Panc1 (cell line): Measurements from ENCODE around the gene CDKAL1. TPM values are rescaled to one million over a fixed set of nuclear protein-coding genes. Genes with fewer than 3 reads are reported as not detected.

ENCODE experiments used
- ATAC-seq: fragments of 200-7000 bp; cut with Tn5 transposase; 2 replicates; pipeline ENCODE4 v1.9.1; 2020; ENCODE audit warnings: mild to moderate bottlenecking, moderate library complexity
- BruUV-seq: library from RNA; stranded (reverse); fragments of 400-500 nt; replicated peaks from 2 replicates; lab custom pipeline; 2021; lab: Mats Ljungman, UMichigan
- CTCF ChIA-PET: fragments of 300-600 bp; sonication (Branson Sonifier 250); formaldehyde crosslinking; loops from one replicate; lab custom pipeline; 2022; ENCODE audit warnings: antibody characterized with exemption; lab: Charles Lee
- POLR2A ChIA-PET: fragments of 300-600 bp; sonication (Branson Sonifier 250); formaldehyde crosslinking; loops from one replicate; lab custom pipeline; 2022; ENCODE audit warnings: antibody characterized with exemption; lab: Charles Lee
- DNase-seq: peaks from one replicate; pipeline ENCODE4 v3.0.0-alpha.2; 2010; ENCODE audit warnings: low read depth, low spot score
- H3K27ac ChIP-seq: 2 replicates; pipeline ENCODE4 v1.5.1; 2011; ENCODE audit warnings: mild to moderate bottlenecking, low read length, inconsistent platforms
- H3K27me3 ChIP-seq: fragments of 200-500 bp; sonication (Bioruptor generic); 2 replicates; pipeline ENCODE4 v1.6.0; 2014; ENCODE audit warnings: low read length, inconsistent platforms; ENCODE audit not compliant: control insufficient read depth, insufficient read depth
- H3K36me3 ChIP-seq: fragments of 200-500 bp; sonication (Bioruptor generic); 2 replicates; pipeline ENCODE4 v1.5.1; 2014; ENCODE audit warnings: inconsistent platforms, mild to moderate bottlenecking, low read length, moderate library complexity; ENCODE audit not compliant: control insufficient read depth, insufficient read depth
- H3K4me1 ChIP-seq: 2 replicates; pipeline ENCODE4 v1.5.1; 2011; ENCODE audit warnings: inconsistent platforms, mild to moderate bottlenecking, low read length, moderate library complexity; ENCODE audit not compliant: control insufficient read depth, insufficient read depth
- H3K4me3 ChIP-seq, 2 experiments: 2 replicates each; pipeline ENCODE4 v1.5.1; 2011 to 2012; ENCODE audit warnings: low read depth in 2 of 2, low read length in 2 of 2, mild to moderate bottlenecking in 2 of 2, inconsistent platforms in 1 of 2, moderate library complexity in 1 of 2
- H3K9me3 ChIP-seq: fragments of 200-500 bp; sonication (Bioruptor generic); 2 replicates; pipeline ENCODE4 v1.5.1; 2014; ENCODE audit warnings: low read depth, mild to moderate bottlenecking, inconsistent platforms, low read length, moderate library complexity; ENCODE audit not compliant: control insufficient read depth, insufficient read depth
- CTCF ChIP-seq: fragments of 450-650 bp; IDR thresholded peaks from 2 replicates; pipeline ENCODE4 v1.5.1; 2017; ENCODE audit warnings: mild to moderate bottlenecking
- POLR2AphosphoS5 ChIP-seq: IDR thresholded peaks from 2 replicates; pipeline ENCODE4 v1.6.1; 2012; ENCODE audit warnings: mild to moderate bottlenecking, low read depth, low read length, moderate library complexity
- SIN3A ChIP-seq: IDR thresholded peaks from 2 replicates; pipeline ENCODE4 v1.6.1; 2012; ENCODE audit warnings: low read depth, mild to moderate bottlenecking, low read length, moderate library complexity, borderline replicate concordance; ENCODE audit not compliant: insufficient read depth
- TCF7L2 ChIP-seq: IDR thresholded peaks from 2 replicates; pipeline ENCODE4 v1.6.1; 2011; ENCODE audit warnings: mild to moderate bottlenecking, low read depth, low read length, inconsistent platforms
- in situ Hi-C: cut with HindIII; loops from 2 replicates; pipeline ENCODE4 v1.10.0; 2016; ENCODE audit warnings: low sequenced_read_pairs, low pct_unique_long_range_greater_than_20kb
- intact Hi-C: fragments of 100-400 bp; cut with micrococcal nuclease; formaldehyde crosslinking; loops from one replicate; pipeline ENCODE4 v1.10.0; 2022; ENCODE audit not compliant: unreplicated experiment
- total RNA-seq: library from RNA; stranded (reverse); gene quantifications from one replicate; pipeline ENCODE4 v1.2.1, GENCODE V29; 2021; ENCODE audit not compliant: unreplicated experiment
- TF ChIP-seq, protein P1 (sequence below), 2 experiments: IDR thresholded peaks; 2 replicates each; pipeline ENCODE4 v1.6.1; 2011 to 2012; ENCODE audit warnings: low read depth in 2 of 2, control low read depth in 1 of 2, low read length in 1 of 2, mild to moderate bottlenecking in 1 of 2, moderate library complexity in 1 of 2; ENCODE audit not compliant: insufficient read depth in 1 of 2

The CDKAL1 gene
- total RNA-seq, 1 experiment from 2014 or later, result 14.5 TPM

DNA sequence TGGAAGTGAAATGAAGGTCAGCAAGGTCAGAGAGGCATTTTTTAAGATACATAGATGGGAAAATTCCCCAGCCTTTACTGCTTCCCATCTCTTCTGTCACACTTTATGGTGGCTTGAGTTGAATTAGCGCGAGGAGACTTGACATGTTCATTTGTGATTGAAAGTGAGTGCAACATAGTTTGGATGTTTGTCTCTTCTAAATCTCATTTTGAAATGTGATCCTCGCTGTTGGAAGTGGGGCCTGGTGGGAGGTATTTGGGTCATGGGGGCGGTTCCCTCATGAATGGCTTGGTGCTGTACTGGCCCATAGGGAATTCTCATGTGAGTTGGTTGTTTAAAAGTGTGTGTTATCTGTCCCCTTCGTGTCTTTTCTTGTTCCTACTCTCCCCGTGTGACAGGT is 237.2 kb downstream of the CDKAL1 start:
- TF ChIP-seq SIN3A (no peak), POLR2AphosphoS5 (no peak), TCF7L2 (no peak), CTCF (no peak)
- TF ChIP-seq, protein P1, sequence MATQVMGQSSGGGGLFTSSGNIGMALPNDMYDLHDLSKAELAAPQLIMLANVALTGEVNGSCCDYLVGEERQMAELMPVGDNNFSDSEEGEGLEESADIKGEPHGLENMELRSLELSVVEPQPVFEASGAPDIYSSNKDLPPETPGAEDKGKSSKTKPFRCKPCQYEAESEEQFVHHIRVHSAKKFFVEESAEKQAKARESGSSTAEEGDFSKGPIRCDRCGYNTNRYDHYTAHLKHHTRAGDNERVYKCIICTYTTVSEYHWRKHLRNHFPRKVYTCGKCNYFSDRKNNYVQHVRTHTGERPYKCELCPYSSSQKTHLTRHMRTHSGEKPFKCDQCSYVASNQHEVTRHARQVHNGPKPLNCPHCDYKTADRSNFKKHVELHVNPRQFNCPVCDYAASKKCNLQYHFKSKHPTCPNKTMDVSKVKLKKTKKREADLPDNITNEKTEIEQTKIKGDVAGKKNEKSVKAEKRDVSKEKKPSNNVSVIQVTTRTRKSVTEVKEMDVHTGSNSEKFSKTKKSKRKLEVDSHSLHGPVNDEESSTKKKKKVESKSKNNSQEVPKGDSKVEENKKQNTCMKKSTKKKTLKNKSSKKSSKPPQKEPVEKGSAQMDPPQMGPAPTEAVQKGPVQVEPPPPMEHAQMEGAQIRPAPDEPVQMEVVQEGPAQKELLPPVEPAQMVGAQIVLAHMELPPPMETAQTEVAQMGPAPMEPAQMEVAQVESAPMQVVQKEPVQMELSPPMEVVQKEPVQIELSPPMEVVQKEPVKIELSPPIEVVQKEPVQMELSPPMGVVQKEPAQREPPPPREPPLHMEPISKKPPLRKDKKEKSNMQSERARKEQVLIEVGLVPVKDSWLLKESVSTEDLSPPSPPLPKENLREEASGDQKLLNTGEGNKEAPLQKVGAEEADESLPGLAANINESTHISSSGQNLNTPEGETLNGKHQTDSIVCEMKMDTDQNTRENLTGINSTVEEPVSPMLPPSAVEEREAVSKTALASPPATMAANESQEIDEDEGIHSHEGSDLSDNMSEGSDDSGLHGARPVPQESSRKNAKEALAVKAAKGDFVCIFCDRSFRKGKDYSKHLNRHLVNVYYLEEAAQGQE (IDR thresholded peaks at IDR 0.05; ENCODE audit: insufficient read depth in 1 of 2, low read depth in 2 of 2, low read length in 1 of 2), result no peak
- no peaks in the 10 kb centered on the region for H3K4me1 ChIP-seq
- no peaks in the 10 kb centered on the region for H3K9me3 ChIP-seq
- no peaks in the 10 kb centered on the region for H3K36me3 ChIP-seq
- no peak for ATAC-seq
- in situ Hi-C loops, result no loop called here
- no peak for DNase-seq
- intact Hi-C loops, result no loop called here
- no peak overlapping the region for H3K4me3 ChIP-seq
- CTCF ChIA-PET, result no interaction called here
- H3K27ac ChIP-seq, result no peak overlapping the region
- BruUV-seq, result no TSS peak
- POLR2A ChIA-PET, result no interaction called here
- no peaks in the 10 kb centered on the region for H3K27me3 ChIP-seq

GRCh38 chr6:20773822-20774221 is 239.6 kb downstream of the CDKAL1 start:
- ChIA-PET POLR2A (no interaction called here), CTCF (no interaction called here)
- Histone ChIP-seq H3K4me1 (no peaks in the 10 kb centered on the region), H3K36me3 (no peaks in the 10 kb centered on the region), H3K27me3 (no peaks in the 10 kb centered on the region), H3K9me3 (no peaks in the 10 kb centered on the region), H3K27ac (no peak overlapping the region), H3K4me3 (no peak overlapping the region)
- no peak for ATAC-seq
- no peak for DNase-seq
- BruUV-seq, result no TSS peak
- in situ Hi-C loops, result no loop called here
- no peak for TF ChIP-seq CTCF
- TF ChIP-seq SIN3A, result no peak
- no peak for TF ChIP-seq POLR2AphosphoS5
- TF ChIP-seq, protein P1 (IDR thresholded peaks at IDR 0.05; ENCODE audit: insufficient read depth in 1 of 2, low read depth in 2 of 2, low read length in 1 of 2), result no peak
- TF ChIP-seq TCF7L2, result no peak
- intact Hi-C loops, result no loop called here
